GM21717 (cell line): ENCODE measurements around the gene CAMK1D.

Experiments
- ATAC-seq: cut with Tn5 transposase; IDR thresholded peaks from one replicate; pipeline ENCODE4 v1.9.1; 2021; ENCODE audit warnings: mild to moderate bottlenecking, moderate library complexity; ENCODE audit not compliant: unreplicated experiment

The CAMK1D gene

GRCh38 chr10:12510984-12511383 is 161.6 kb downstream of the CAMK1D start:
- no peak for ATAC-seq

- ATAC-seq = no peak
Measured at GRCh38 chr10:12511651-12512050, 162.3 kb downstream of the CAMK1D start.

- no peak for ATAC-seq
Measured at GRCh38 chr10:12512332-12513002, 163.1 kb downstream of the CAMK1D start.

- no peak for ATAC-seq
Measured at GRCh38 chr10:12513003-12513365, 163.6 kb downstream of the CAMK1D start.

- no peak for ATAC-seq
Measured at GRCh38 chr10:12513775-12514673, 164.7 kb downstream of the CAMK1D start.

GRCh38 chr10:12518024-12518423 is 168.7 kb downstream of the CAMK1D start:
- no peak for ATAC-seq

- ATAC-seq = no peak
Measured at GRCh38 chr10:12521423-12521822, 172.1 kb downstream of the CAMK1D start.

GRCh38 chr10:12526311-12526710 is 177.0 kb downstream of the CAMK1D start:
- ATAC-seq = no peak

GRCh38 chr10:12529976-12530375 is 180.6 kb downstream of the CAMK1D start:
- ATAC-seq = no peak

GRCh38 chr10:12531305-12532220 is 182.2 kb downstream of the CAMK1D start:
- no peak for ATAC-seq

GRCh38 chr10:12533151-12533550 is 183.8 kb downstream of the CAMK1D start:
- ATAC-seq = no peak

- no peak for ATAC-seq
Measured at GRCh38 chr10:12533723-12534122, 184.4 kb downstream of the CAMK1D start.

GRCh38 chr10:12534824-12535223 is 185.5 kb downstream of the CAMK1D start:
- no peak for ATAC-seq

- ATAC-seq = no peak
Measured at GRCh38 chr10:12535656-12536055, 186.3 kb downstream of the CAMK1D start.

GRCh38 chr10:12538491-12538995 is 189.2 kb downstream of the CAMK1D start:
- ATAC-seq = no peak

- ATAC-seq = no peak
Measured at GRCh38 chr10:12539350-12540164, 190.2 kb downstream of the CAMK1D start.

GRCh38 chr10:12540341-12540781 is 191.0 kb downstream of the CAMK1D start:
- ATAC-seq = no peak

GRCh38 chr10:12541446-12542067 is 192.2 kb downstream of the CAMK1D start:
- ATAC-seq = no peak

- no peak for ATAC-seq
Measured at GRCh38 chr10:12542133-12542670, 192.9 kb downstream of the CAMK1D start.
